ENCODE results near the gene SPATA2.
"Not testable (repeated sequence)": the region's sequence is repeated elsewhere in the genome, so short reads cannot be mapped to it uniquely, and the experiment has no call there.

Gene SPATA2

GRCh38 chr20:49915380-49916145 is at the start of gene SPATA2:
Gene SPATA2 (minus strand): TSS chr20:49915529. CDS start chr20:49908490, 7,039 bp downstream.
- peak; percentile 98 for DNase-seq

GRCh38 chr20:49961413-49961812 is 46.1 kb upstream of the SPATA2 start:
- no peak for DNase-seq

- peak; percentile 87 for DNase-seq
Observed at GRCh38 chr20:49957089-49957938, 42.0 kb upstream of the SPATA2 start.

- no peak for DNase-seq
Observed at GRCh38 chr20:49956689-49957088, 41.4 kb upstream of the SPATA2 start.

- DNase-seq: not testable (repeated sequence)
Observed at GRCh38 chr20:49955830-49956396, 40.6 kb upstream of the SPATA2 start.

- DNase-seq: no peak
Observed at GRCh38 chr20:49955167-49955566, 39.8 kb upstream of the SPATA2 start.

- no peak for DNase-seq
Observed at GRCh38 chr20:49951151-49951550, 35.8 kb upstream of the SPATA2 start.

- no peak for DNase-seq
Observed at GRCh38 chr20:49948809-49949507, 33.6 kb upstream of the SPATA2 start.

- no peak for DNase-seq
Observed at GRCh38 chr20:49948178-49948577, 32.8 kb upstream of the SPATA2 start.

- DNase-seq: no peak
Observed at GRCh38 chr20:49945701-49946477, 30.6 kb upstream of the SPATA2 start.

GRCh38 chr20:49945306-49945700 is 30.0 kb upstream of the SPATA2 start:
- DNase-seq: no peak

GRCh38 chr20:49942942-49943341 is 27.6 kb upstream of the SPATA2 start:
- no peak for DNase-seq

GRCh38 chr20:49942303-49942702 is 27.0 kb upstream of the SPATA2 start:
- DNase-seq: no peak

GRCh38 chr20:49941456-49941855 is 26.1 kb upstream of the SPATA2 start:
- no peak for DNase-seq

GRCh38 chr20:49938173-49939163 is 23.1 kb upstream of the SPATA2 start:
- no peak for DNase-seq

GRCh38 chr20:49937027-49937929 is 21.9 kb upstream of the SPATA2 start:
- DNase-seq: no peak

GRCh38 chr20:49936153-49937026 is 21.1 kb upstream of the SPATA2 start, which contains the start of gene RNF114:
Gene RNF114 (plus strand): TSS chr20:49936397. CDS start chr20:49936413, 16 bp downstream.
- DNase-seq: peak; percentile 95

GRCh38 chr20:49935746-49936152 is 20.4 kb upstream of the SPATA2 start:
- no peak for DNase-seq

GRCh38 chr20:49929142-49929494 is 13.8 kb upstream of the SPATA2 start:
- no peak for DNase-seq
